ENCODE results near the gene RTL1.

The RTL1 gene

GRCh38 chr14:100898465-100898864 lies 5.1 kb downstream of the RTL1 start:
- DNase-seq, result no peak

- no peak for DNase-seq
Measured at GRCh38 chr14:100896369-100897060, 7.0 kb downstream of the RTL1 start.

GRCh38 chr14:100895411-100895810 lies 8.1 kb downstream of the RTL1 start:
- no peak for DNase-seq

GRCh38 chr14:100894416-100894815 lies 9.1 kb downstream of the RTL1 start:
- DNase-seq, result no peak

GRCh38 chr14:100893760-100894159 lies 9.8 kb downstream of the RTL1 start:
- no peak for DNase-seq

- DNase-seq, result no peak
Measured at GRCh38 chr14:100893228-100893601, 10.3 kb downstream of the RTL1 start.

GRCh38 chr14:100892496-100893227 lies 10.9 kb downstream of the RTL1 start:
- DNase-seq, result no peak

GRCh38 chr14:100891501-100892445 lies 11.7 kb downstream of the RTL1 start:
- no peak for DNase-seq

- no peak for DNase-seq
Measured at GRCh38 chr14:100891051-100891450, 12.5 kb downstream of the RTL1 start.

GRCh38 chr14:100890061-100890850 lies 13.3 kb downstream of the RTL1 start:
- no peak for DNase-seq

GRCh38 chr14:100889641-100890040 lies 13.9 kb downstream of the RTL1 start:
- DNase-seq, result no peak

GRCh38 chr14:100888789-100889315 lies 14.7 kb downstream of the RTL1 start:
- DNase-seq, result no peak

GRCh38 chr14:100887728-100888335 lies 15.7 kb downstream of the RTL1 start:
- no peak for DNase-seq

GRCh38 chr14:100885617-100886016 lies 17.9 kb downstream of the RTL1 start:
- DNase-seq, result no peak

GRCh38 chr14:100885196-100885595 lies 18.3 kb downstream of the RTL1 start:
- no peak for DNase-seq

- DNase-seq, result no peak
Measured at GRCh38 chr14:100884456-100884855, 19.1 kb downstream of the RTL1 start.

GRCh38 chr14:100883789-100884101 lies 19.8 kb downstream of the RTL1 start:
- no peak for DNase-seq

- no peak for DNase-seq
Measured at GRCh38 chr14:100882991-100883788, 20.3 kb downstream of the RTL1 start.

- no peak for DNase-seq
Measured at GRCh38 chr14:100882026-100882967, 21.2 kb downstream of the RTL1 start.
